Lower leg skin (tissue), 4 donors: ENCODE data around the gene TBC1D7. TPM values are rescaled to one million over a fixed set of nuclear protein-coding genes. Genes with fewer than 3 reads are reported as not detected.

Source experiments
- DNase-seq, 2 donors: peaks; one replicate each; pipeline ENCODE4 v3.0.0-alpha.2; 2019; ENCODE audit warnings: low spot score in 2 of 2
- H3K4me3 ChIP-seq: fragments of 200-600 bp; sonication (generic); 2 replicates; pipeline ENCODE4 v1.5.1; 2017; ENCODE audit warnings: mild to moderate bottlenecking, low read depth; ENCODE audit not compliant: poor library complexity, severe bottlenecking
- CTCF ChIP-seq, 3 donors: fragments of 450-650 bp; IDR thresholded peaks; one replicate each; pipeline ENCODE4 v1.5.1; 2016; ENCODE audit warnings: antibody characterized with exemption in 3 of 3, mild to moderate bottlenecking in 3 of 3, moderate library complexity in 2 of 3
- POLR2A ChIP-seq, 2 donors: fragments of 450-650 bp; IDR thresholded peaks; one replicate each; pipeline ENCODE4 v1.6.1; 2016 to 2017; ENCODE audit warnings: antibody characterized with exemption in 2 of 2, mild to moderate bottlenecking in 1 of 2, moderate library complexity in 1 of 2
- WGBS, 2 donors: methylation state at CpG; one replicate each; pipeline ENCODE4 v1.1.5; 2018; 5-methylcytosine and 5-hydroxymethylcytosine counted together
- intact Hi-C: fragments of 100-400 bp; cut with DNase I; formaldehyde crosslinking; loops from one replicate; pipeline ENCODE4 v1.15.0; 2023; ENCODE audit warnings: low total_unique reads
- total RNA-seq, 4 donors: library from RNA; depleted of rRNA; stranded (reverse); fragments of >200 nt; gene quantifications; one replicate each; pipeline ENCODE4 v1.1.0, GENCODE V29; 2016

Gene TBC1D7
- total RNA-seq, 4 donors from 2014 or later: 8.2 to 15.7 (median 14.3) TPM

DNA sequence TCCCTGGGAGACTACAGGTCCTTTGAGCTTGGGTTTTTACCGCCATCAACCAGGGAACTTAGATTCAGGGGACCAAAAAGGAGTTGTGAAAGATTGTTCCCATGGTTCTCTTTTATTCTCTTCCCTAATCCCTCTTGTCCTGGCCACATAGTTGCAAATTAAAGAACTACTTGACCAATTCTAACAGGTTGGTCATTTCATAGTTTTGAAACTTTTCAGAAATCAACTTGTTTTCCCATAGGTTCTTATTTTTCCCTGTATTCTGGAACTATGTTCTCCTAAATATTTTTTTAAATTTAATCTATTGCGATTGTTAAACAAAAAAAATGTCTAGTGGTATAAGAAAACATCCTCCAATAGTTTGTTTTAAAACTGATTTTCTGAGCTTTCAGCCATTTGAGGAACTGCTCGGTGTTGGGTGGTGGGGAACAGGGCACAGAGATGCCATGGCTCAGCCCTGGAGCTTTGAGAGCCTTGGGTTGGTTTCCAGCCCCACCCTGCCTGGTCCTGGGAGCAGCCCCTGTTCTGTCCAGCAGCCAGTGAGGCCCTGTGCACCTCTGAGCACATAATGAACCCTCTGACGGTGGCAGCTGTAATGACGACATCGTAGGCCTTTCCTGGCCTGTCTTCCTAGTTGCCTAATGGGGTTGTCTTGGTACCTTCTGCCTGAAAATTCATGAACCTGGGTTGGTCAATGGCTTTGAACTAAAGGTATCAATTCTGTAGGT is 53.5 kb downstream of the TBC1D7 start:
- 75 to 79% methylated on average over 6 of the region's 6 CpGs for WGBS, 2 donors
- H3K4me3 ChIP-seq: no peak overlapping the region
- DNase-seq: no peak
- intact Hi-C loops: no loop called here
- no peak for TF ChIP-seq POLR2A (IDR thresholded peaks at IDR 0.05)
- no peak for TF ChIP-seq CTCF (IDR thresholded peaks at IDR 0.05)

DNA sequence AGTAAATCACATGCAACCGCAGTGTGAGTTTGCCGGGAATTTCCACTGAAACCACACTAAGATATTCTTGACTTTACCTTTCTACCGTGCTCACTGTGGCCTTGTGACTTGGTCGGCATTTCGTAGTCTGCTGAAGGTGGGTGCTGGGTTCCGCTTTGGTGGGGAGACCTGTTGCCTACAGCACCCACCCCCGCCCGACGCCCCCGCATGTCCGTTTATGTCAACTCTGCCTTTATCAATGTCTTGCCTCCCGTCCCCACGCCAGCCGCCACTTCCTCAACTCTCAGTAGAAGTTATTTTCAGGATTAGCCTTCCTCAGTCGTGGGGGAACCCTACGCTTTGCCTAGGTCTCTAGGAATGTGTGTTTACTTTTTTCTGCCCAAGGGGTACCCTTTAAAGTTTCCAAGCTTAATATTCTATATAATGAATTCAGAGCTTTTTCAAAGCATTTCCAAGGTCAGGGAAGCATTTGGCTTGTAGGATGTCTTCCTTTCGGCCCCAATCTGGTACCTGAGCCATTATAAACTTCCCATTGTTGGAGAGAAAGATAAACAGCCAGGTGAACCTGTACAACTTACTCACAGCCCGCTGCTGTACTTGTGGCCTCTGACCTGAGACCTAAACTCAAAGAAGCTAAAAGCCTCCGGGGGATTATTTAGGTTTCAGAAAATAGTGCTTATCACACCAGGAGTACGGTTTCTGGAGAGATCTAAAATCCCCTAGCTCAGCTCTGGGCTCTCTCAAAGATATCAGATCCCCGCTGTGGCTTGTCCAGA is 54.2 kb downstream of the TBC1D7 start:
- WGBS, 2 donors: 73 to 76% methylated on average over 21 of the region's 21 CpGs
- DNase-seq: peak; percentile 28 to 85
- intact Hi-C loops: no loop called here

DNA sequence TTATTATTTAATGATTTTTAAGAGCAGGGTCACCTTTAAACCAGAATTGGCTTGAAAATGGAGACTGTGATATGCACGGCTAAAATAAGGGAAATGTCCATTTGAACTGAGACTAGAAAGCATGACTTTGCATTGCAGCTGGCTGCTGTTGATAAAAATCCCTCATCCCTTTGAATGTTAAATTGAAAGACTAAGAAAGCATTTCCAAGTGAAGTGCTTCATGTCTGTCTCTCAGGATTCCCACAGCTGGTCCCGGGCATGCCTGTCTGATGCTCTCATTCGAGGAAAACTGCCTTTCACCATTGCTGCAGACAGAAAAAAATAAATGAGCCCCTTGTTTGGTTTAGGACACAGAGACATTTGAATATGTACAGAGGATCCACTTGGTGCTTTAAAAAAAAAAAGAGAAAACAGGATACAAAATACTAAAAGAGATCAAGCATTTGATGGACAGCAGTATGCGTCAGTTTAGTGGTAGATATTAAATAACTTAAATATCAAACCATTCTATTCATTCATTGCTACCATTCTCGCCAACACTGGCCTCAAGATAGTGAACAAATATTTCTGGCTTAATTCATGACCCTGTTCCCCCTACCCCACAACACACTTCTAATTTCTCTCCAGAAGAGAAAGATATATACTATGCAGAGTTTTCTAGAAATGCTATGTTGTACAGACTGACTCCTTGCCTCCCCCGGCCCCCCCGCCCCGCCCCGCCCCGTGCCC is 55.0 kb downstream of the TBC1D7 start:
- 72 to 74% methylated on average over 10 of the region's 10 CpGs for WGBS, 2 donors
- H3K4me3 ChIP-seq: no peak overlapping the region
- no peak for TF ChIP-seq POLR2A (IDR thresholded peaks at IDR 0.05)
- TF ChIP-seq CTCF (IDR thresholded peaks at IDR 0.05): no peak
- no peak for DNase-seq
- intact Hi-C loops: no loop called here

More for the DNA sequence above, 54.2 kb downstream of the TBC1D7 start:
- TF ChIP-seq POLR2A (IDR thresholded peaks at IDR 0.05) (no peak), CTCF (IDR thresholded peaks at IDR 0.05) (no peak)
- no peak overlapping the region for H3K4me3 ChIP-seq

- no peak overlapping the region for H3K4me3 ChIP-seq
- DNase-seq: peak; percentile 55 to 86
- intact Hi-C loops: no loop called here
- WGBS, 2 donors: 82 to 86% methylated on average over 24 of the region's 24 CpGs
- TF ChIP-seq CTCF (IDR thresholded peaks at IDR 0.05) (no peak), POLR2A (IDR thresholded peaks at IDR 0.05) (no peak)
Measured at GRCh38 chr6:13272131-13273046, 55.9 kb downstream of the TBC1D7 start.

- no peak overlapping the region for H3K4me3 ChIP-seq
- 57 to 59% methylated on average over 8 of the region's 8 CpGs for WGBS, 2 donors
- intact Hi-C loops: no loop called here
- TF ChIP-seq CTCF (IDR thresholded peaks at IDR 0.05) (no peak), POLR2A (IDR thresholded peaks at IDR 0.05) (no peak)
- no peak for DNase-seq
Measured at GRCh38 chr6:13268913-13269518, 59.3 kb downstream of the TBC1D7 start.
